GM18519 (cell line): Measurements from ENCODE around the gene SPINK5.
"Not testable (repeated sequence)": the region's sequence is repeated elsewhere in the genome, so short reads cannot be mapped to it uniquely, and the experiment has no call there.

Source experiments
- ATAC-seq: cut with Tn5 transposase; IDR thresholded peaks from one replicate; pipeline ENCODE4 v1.9.1; 2021; ENCODE audit warnings: mild to moderate bottlenecking, moderate library complexity; ENCODE audit not compliant: unreplicated experiment, low FRiP score

Gene SPINK5

GRCh38 chr5:148063861-148064260 is at the start of gene SPINK5:
TSS of gene SPINK5 (plus strand) at chr5:148063980. CDS start at chr5:148064045, 65 bp downstream.
- no peak for ATAC-seq

GRCh38 chr5:148014276-148014675 is 49.5 kb upstream of the SPINK5 start:
- ATAC-seq = no peak

DNA sequence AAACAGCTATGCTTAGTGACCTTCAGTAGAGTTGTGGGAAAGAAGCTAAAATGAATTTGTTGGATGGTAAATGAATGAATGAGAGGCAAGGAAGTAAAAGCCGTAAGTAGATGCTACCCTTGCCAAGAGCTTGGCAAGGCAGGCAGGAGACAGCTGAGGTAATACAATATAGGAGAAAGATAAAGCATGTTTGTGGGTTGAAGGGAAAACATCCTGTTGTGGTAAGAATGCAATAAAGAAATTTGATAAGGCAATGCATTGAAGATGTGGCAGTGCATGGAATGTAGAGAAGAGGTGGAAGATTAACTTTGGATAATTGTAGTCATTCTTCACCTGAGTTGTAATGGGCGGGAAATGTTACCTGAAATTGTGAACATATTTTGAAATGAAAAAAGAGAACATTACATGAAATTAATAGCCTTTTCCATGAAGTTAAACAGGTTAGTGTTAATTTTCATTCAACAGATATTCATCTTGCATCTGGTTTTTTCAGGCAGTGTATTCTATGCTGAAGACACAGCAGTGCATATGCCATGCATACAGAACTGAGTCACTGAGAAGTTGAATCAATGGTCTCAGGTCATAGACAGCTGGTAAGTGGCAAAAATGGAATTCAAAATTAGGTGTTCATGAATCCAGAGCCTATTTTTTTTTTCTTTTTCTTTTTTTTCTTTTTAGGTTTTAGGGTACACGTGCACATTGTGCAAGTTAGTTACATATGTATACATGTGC is 43.4 kb upstream of the SPINK5 start:
- no peak for ATAC-seq

DNA sequence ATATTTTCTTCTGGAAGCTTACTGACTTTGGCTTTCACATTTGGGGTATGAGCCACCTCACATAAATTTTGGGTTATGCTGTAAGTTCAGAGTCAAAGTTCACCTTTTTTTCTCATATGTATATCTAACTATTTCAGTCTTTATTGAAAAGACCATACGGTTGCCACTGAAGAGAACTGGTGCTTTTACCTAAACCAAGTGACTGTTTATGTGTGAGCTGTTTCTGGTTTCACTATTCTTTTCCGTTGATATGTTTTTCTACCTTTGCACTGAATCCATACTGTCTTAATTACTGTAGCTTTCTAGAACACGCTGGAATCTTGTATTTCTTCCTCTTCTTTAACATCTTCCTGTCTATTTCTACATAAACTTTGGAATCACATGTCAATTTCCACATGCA is 36.3 kb upstream of the SPINK5 start:
- no peak for ATAC-seq

GRCh38 chr5:148029131-148029530 is 34.6 kb upstream of the SPINK5 start:
- ATAC-seq = no peak

GRCh38 chr5:148033134-148033533 is 30.6 kb upstream of the SPINK5 start:
- ATAC-seq = no peak

GRCh38 chr5:148035676-148036075 is 28.1 kb upstream of the SPINK5 start:
- no peak for ATAC-seq

DNA sequence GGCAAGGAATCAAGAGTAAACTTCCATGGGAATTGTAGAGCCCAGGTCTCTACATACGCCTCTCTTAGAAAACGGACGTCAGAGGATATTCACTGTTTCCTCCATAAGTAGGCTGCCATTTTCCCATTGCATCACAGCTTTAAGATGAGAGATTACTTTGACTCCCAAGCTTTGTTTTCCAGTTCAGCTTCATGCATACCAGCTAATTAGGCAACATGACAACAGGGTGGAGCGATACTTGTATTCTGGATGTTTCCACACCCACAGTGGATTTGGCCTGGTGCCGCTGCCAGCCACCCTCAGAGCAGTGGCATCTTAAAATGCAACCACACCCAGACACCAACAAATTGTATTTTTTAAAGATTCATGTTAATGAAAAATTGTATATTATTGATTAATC is 20.9 kb upstream of the SPINK5 start:
- ATAC-seq = no peak

GRCh38 chr5:148043705-148044104 is 20.1 kb upstream of the SPINK5 start:
- ATAC-seq = no peak

- ATAC-seq = not testable (repeated sequence)
These were observed 8.6 kb upstream of the SPINK5 start for GRCh38 chr5:148055160-148055559.

DNA sequence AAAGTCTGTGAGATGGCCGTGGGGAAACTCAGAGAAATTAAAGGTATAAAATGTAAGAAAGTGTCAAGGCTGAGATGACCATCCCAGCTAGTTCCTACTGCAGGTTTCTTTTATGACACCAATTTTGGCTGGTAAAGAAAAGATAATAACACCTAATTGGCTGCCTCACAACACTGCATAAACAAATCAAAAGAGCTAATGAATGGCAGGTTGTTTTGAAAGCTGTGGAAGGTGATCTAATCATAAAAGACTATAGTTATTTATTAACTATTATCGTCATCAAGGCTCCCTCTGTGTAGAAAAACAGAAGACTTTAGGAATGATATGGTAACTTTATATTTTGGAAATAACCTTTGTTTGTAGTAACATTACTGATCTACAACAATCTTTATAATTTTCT is 3.5 kb upstream of the SPINK5 start:
- ATAC-seq = no peak

DNA sequence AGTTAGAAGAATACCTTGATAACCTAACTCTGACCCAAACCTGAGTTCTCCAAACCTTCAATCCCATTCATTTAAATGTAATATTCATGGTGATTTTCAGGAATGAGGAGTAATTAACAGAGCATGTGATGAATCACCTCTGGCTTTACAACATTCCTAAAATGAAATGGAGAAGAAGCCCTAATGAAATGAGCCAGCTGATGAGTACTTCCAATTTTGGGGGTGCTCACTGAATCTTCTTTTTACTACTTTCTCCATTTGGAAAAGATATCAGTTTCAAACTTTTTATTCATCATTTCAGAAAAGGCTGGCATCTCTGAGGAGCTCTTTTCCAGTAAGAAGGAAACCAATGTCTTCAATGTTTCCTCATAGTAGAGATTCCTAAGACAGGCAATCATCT is 2.9 kb upstream of the SPINK5 start:
- ATAC-seq = no peak

GRCh38 chr5:148070621-148071020 is 6.8 kb downstream of the SPINK5 start:
- no peak for ATAC-seq

DNA sequence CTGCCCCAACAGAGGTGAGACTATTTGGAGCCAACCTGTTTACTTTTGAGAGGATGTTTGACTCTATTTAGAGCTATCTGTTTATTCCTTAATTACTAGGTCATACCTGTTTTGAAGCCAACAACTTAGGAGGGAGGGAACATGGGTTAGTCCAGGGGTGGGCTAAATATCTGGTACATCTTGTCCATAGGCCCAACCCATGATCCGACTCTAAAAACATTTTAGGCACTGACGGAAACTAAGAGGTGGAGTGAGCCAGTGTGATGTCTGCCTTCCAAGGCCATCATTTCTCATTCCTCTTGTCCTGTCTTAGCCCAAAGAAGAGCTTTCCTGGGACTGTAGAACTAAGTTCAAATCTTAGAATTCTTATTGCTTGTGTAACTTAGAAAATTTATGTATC is 8.4 kb downstream of the SPINK5 start:
- no peak for ATAC-seq

DNA sequence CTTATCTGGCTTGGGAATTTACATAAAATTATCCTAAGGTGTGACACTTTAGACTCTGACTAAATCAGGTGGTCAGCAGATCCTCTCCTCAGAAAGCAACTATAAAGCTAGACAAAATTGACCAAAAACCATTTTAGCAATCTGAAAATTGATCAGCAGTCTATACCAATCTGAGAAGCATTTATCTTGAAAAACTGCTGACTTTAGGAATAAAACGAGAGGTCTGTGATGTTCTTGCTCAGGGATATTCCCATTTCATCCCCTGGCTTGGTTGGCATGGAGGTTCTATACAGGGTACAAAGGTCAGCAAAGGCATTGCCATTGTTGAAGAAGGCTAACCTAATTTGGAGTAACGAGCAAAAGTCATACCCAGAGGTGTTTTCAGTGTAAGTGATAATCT is 11.7 kb downstream of the SPINK5 start:
- ATAC-seq = no peak

- ATAC-seq = no peak
These were observed 19.4 kb downstream of the SPINK5 start for GRCh38 chr5:148083203-148083602.

DNA sequence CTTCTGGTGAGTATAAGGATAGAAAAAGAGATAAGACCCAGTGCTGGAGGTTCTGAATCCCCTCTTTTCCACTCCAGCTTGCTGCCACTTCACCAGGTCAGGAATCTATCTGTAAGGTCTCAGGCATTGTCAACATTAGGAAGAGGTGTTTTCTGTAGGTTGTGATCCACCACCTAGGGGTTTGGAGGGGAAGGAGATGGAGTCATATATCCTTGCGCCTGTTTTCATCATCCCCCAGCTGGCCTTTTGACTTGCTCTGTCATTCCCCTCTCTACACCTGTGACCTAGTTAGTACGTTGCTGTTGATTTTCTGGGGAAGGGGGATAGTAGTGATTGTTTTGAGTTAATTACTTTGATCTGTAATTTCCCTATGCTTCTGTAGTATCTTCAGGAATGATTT is 20.5 kb downstream of the SPINK5 start:
- no peak for ATAC-seq

GRCh38 chr5:148085310-148085709 is 21.5 kb downstream of the SPINK5 start:
- no peak for ATAC-seq

- no peak for ATAC-seq
These were observed 22.4 kb downstream of the SPINK5 start for GRCh38 chr5:148085977-148086705.

DNA sequence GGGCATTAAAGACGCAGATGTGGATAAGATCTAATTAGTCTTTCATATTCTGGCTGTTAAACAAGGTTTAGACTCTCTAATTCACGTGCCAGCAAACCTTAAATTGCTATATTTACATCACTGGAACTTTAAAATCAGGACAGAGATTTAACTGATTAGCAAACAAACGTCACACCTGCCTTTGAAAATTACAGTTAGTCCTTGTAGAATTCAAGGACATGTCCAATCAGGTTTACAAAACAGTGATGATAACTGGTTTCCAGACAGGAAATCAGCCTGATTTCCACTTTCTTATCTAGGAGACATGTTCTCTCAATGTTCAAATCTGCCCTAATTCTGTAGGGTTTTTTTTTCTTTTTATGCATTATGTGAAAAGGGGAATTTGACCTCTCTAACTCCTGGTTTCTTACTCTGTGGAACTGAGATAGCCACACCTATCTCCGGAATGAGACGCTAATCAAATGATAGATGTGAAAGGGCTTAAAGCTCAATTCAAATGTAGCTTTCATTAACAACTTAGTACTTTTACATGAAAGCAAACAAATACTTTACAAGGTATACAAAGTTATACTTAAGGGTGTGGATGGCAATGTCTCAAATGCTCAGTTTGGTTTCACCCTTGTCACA is 26.5 kb downstream of the SPINK5 start:
- no peak for ATAC-seq

DNA sequence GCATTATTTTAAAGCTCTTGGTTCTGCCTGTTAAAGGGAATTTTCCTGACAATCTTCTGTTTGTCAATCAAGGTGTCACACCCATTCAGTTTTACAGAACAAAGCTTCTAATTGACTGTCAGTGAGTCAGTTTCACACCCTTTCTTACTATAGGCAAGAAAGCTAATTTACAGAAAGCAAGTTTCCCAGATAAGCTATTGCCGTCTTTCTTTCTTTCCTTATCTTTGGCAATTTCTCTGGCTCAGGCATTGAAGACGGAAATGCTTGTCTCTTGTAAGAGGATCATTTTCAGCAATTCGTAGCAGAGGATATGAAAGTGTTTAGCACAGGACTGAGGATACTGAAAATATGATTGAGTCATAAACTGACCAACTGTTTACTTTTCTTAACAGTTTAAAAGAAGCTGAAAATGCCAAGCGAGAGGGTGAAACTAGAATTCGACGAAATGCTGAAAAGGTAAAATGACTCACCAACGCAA is 27.0 kb downstream of the SPINK5 start:
- no peak for ATAC-seq
